ENCODE measurements around the gene KIAA0513. TPM values are rescaled to one million over a fixed set of nuclear protein-coding genes. Genes with fewer than 3 reads are reported as not detected.
"Not testable (repeated sequence)": the region's sequence is repeated elsewhere in the genome, so short reads cannot be mapped to it uniquely, and the experiment has no call there.

The KIAA0513 gene
- total RNA-seq, 1 experiment from 2014 or later: 8.7 TPM

- Histone ChIP-seq H3K27me3 (ENCODE audit: control insufficient read depth, insufficient read depth, low read length) (no peaks in the 10 kb centered on the region), H3K9me3 (ENCODE audit: control insufficient read depth, insufficient read depth, low read depth, low read length) (no peaks in the 10 kb centered on the region), H3K36me3 (ENCODE audit: control insufficient read depth, insufficient read depth, low read length) (peaks cover 4% of the 10 kb centered on the region; the same call in 1 of the 2 replicates), H3K4me1 (ENCODE audit: control insufficient read depth, insufficient read depth, low read length) (peaks cover 19% of the 10 kb centered on the region), H3K4me3 (ENCODE audit: low read depth in 2 of 2, low read length in 2 of 2) (no peak overlapping the region), H3K27ac (ENCODE audit: low read length) (no peak overlapping the region)
- in situ Hi-C loops (cut with HindIII; ENCODE audit: low pct_unique_long_range_greater_than_20kb, low sequenced_read_pairs) (no loop called here), intact Hi-C loops (cut with micrococcal nuclease; ENCODE audit: unreplicated experiment) (no loop called here)
- no TSS peak for BruUV-seq (replicated peaks)
- ChIA-PET POLR2A (interaction anchor here (0.6 kb wide), 1 partner anchor 394 kb away, joined by 4 read pairs; no protein-coding TSS in a partner anchor), CTCF (interaction anchor here (0.6 kb wide), 1 partner anchor 55 kb away, joined by 3 read pairs; no protein-coding TSS in a partner anchor)
- no peak for TF ChIP-seq POLR2AphosphoS5 (IDR thresholded peaks at IDR 0.05; ENCODE audit: low read depth, low read length)
- TF ChIP-seq CTCF (IDR thresholded peaks at IDR 0.05): no peak
- no peak for TF ChIP-seq SIN3A (IDR thresholded peaks at IDR 0.05; ENCODE audit: borderline replicate concordance, insufficient read depth, low read depth, low read length)
- TF ChIP-seq TCF7L2 (IDR thresholded peaks at IDR 0.05; ENCODE audit: low read depth, low read length): no peak
- TF ChIP-seq REST (IDR thresholded peaks at IDR 0.05; ENCODE audit: insufficient read depth in 1 of 2, low read depth in 2 of 2, low read length in 1 of 2): no peak
- ATAC-seq (no peak), DNase-seq (ENCODE audit: low read depth, low spot score) (no peak)
Measured at GRCh38 chr16:85031451-85031850, 3.9 kb downstream of the KIAA0513 start.

GRCh38 chr16:85032187-85032586 is 4.6 kb downstream of the KIAA0513 start:
- intact Hi-C loops (cut with micrococcal nuclease; ENCODE audit: unreplicated experiment); BruUV-seq (replicated peaks); ATAC-seq: not testable (repeated sequence)

GRCh38 chr16:85033171-85033570 is 5.6 kb downstream of the KIAA0513 start:
- Histone ChIP-seq H3K9me3 (ENCODE audit: control insufficient read depth, insufficient read depth, low read depth, low read length) (no peaks in the 10 kb centered on the region), H3K27ac (ENCODE audit: low read length) (no peak overlapping the region), H3K4me3 (ENCODE audit: low read depth in 2 of 2, low read length in 2 of 2) (no peak overlapping the region), H3K4me1 (ENCODE audit: control insufficient read depth, insufficient read depth, low read length) (peaks cover 14% of the 10 kb centered on the region), H3K27me3 (ENCODE audit: control insufficient read depth, insufficient read depth, low read length) (no peaks in the 10 kb centered on the region), H3K36me3 (ENCODE audit: control insufficient read depth, insufficient read depth, low read length) (no peaks in the 10 kb centered on the region)
- ATAC-seq: no peak
- intact Hi-C loops (cut with micrococcal nuclease; ENCODE audit: unreplicated experiment) (no loop called here), in situ Hi-C loops (cut with HindIII; ENCODE audit: low pct_unique_long_range_greater_than_20kb, low sequenced_read_pairs) (no loop called here)
- TF ChIP-seq SIN3A (IDR thresholded peaks at IDR 0.05; ENCODE audit: borderline replicate concordance, insufficient read depth, low read depth, low read length) (no peak), TCF7L2 (IDR thresholded peaks at IDR 0.05; ENCODE audit: low read depth, low read length) (no peak), POLR2AphosphoS5 (IDR thresholded peaks at IDR 0.05; ENCODE audit: low read depth, low read length) (no peak), REST (IDR thresholded peaks at IDR 0.05; ENCODE audit: insufficient read depth in 1 of 2, low read depth in 2 of 2, low read length in 1 of 2) (no peak), CTCF (IDR thresholded peaks at IDR 0.05) (no peak)
- BruUV-seq (replicated peaks): no TSS peak
- POLR2A ChIA-PET: no interaction called here
- CTCF ChIA-PET: no interaction called here
- DNase-seq (ENCODE audit: low read depth, low spot score): no peak

More at GRCh38 chr16:85032187-85032586, 4.6 kb downstream of the KIAA0513 start:
- H3K27ac ChIP-seq (ENCODE audit: low read length); H3K36me3 ChIP-seq (ENCODE audit: control insufficient read depth, insufficient read depth, low read length); H3K27me3 ChIP-seq (ENCODE audit: control insufficient read depth, insufficient read depth, low read length); DNase-seq (ENCODE audit: low read depth, low spot score); H3K4me3 ChIP-seq (ENCODE audit: low read depth in 2 of 2, low read length in 2 of 2); CTCF ChIA-PET; H3K9me3 ChIP-seq (ENCODE audit: control insufficient read depth, insufficient read depth, low read depth, low read length); POLR2A ChIA-PET; in situ Hi-C loops (cut with HindIII; ENCODE audit: low pct_unique_long_range_greater_than_20kb, low sequenced_read_pairs): not testable (repeated sequence)
- H3K4me1 ChIP-seq (ENCODE audit: control insufficient read depth, insufficient read depth, low read length): peaks cover 14% of the 10 kb centered on the region
